GM21786 (cell line): Measurements from ENCODE around the gene NR2C2.

Source experiments
- ATAC-seq: cut with Tn5 transposase; IDR thresholded peaks from one replicate; pipeline ENCODE4 v1.9.1; 2021; ENCODE audit not compliant: unreplicated experiment

Gene NR2C2

GRCh38 chr3:15097891-15098290 is 150.5 kb downstream of the NR2C2 start:
- no peak for ATAC-seq
